COLO829 (cell line): Measurements from ENCODE around the gene PHLDB2.

Experiments used
- DNase-seq: peaks from one replicate; pipeline ENCODE4 v3.0.0; 2012; ENCODE audit warnings: low spot score

The PHLDB2 gene

DNA sequence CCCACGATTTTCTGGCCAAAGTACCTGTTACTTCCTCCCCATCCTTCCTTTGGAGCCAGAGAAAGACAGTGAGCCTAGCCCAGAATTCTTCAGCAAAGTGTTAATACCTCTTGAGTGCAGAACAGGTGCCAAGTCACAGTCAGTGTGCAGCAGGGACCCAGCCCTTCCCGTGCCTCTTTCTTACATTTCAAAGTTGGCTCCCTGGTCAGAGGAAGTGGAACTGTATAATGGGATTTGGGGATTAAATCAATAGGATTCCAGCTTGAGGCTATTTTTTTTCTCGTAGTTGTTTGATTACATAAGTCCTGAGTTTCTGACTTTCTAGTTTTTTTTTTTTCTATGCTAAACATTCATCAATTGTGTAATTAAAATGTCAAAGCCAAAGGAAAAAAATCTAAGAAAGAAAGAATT is 67.2 kb downstream of the PHLDB2 start:
- DNase-seq: no peak

DNA sequence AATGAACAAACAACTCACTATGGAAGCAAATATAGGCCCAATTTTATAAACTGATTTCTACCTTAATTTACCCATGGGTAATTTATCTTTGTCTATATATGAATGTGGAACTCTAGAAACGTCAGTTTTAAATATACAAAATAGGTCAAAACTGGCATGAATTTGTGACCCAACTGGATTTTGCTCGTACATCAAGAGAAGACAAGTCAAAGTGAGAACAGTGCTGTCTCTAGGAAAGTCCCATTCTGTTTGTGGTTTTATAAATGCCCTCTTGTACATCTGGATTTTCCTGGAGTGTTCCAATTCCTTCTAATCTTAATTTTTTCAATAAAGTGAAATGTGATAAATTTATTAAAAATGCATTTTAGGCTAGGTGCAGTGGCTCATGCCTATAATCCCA is 69.5 kb downstream of the PHLDB2 start:
- no peak for DNase-seq

DNA sequence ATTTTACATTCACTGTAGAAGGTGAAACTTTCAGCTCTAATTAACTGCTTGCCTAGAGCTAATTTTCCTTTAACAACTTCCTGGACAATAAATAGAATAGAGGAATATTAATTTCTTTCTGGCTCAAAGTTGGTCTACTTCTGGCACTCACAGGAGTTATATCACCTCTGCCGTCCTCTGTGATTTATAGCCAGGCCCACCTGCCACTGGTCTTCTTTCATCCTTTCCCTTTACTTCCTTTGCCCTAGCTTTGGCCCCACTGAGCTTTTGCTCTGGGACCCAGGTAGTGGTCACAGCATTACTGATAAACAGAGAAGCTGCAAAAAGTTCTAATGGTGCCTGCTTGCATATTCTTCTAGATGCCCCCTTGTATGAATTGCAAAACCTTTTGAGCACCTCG is 70.4 kb downstream of the PHLDB2 start:
- no peak for DNase-seq

DNA sequence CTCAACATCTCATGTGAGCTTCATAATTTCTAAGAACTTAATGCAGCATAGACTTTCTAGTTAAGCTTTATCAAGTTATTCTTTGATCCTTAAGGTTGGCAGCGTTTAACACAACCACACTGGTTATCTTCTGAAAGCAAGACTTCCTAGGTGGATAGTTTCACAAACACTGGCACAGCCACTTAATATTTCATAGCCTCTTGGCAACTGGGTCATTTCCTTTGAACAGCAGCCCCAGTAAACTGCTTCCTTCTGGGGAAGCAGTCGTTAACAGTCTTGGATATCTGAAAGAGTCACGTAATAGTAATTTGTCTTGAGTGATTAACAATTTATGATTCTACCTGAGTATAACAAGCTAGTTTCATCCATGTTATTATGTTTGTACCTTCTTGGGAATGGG is 73.9 kb downstream of the PHLDB2 start:
- DNase-seq: no peak

DNA sequence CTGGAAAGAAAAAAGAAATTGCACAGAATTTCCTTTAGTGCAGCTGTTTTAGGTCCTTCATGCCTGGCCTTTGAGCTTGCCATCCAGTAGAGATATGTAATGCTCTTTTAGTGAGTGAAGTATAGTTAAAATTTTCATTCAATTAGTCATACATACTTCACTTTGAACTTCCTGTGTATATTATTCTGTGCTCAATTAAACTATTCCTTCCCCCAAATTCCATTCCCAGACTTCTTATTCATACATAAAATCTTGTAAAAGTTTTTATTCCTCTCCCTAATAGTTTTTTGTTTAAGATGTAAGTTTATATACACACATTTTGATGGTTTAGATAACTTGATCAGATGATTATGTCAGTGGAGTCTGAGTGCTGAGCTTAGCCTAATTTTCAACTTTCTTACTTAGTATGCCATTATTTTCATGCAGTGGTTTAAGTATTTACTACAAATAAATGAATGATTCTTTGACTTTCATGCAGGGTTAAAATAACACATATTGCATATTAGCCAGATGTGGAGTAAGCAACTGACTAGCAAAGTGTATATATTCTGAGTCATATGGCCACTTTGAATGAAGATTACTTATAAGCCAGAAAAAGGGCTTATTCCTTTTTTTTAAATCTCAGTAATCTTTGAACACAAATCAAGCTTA is 77.3 kb downstream of the PHLDB2 start:
- peak; percentile 95 for DNase-seq

DNA sequence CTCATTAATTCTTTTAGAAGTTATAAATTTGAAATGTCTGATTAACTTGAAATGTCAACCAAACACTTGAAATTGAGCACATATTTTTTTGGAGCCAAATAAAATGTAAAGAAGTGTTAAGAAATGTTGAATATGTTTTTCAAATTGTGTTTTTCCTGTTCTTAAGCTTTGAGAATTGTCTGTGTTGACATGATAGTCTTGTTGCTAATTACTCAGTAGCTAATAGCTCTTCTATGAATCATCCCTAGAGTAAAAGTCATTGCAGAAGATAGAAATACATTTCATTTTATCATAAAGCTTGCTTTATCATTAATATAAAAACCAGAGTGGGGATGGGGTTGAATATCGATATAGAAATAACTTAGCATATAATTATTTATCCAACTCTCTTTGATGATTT is 77.9 kb downstream of the PHLDB2 start:
- DNase-seq: peak; percentile 34

DNA sequence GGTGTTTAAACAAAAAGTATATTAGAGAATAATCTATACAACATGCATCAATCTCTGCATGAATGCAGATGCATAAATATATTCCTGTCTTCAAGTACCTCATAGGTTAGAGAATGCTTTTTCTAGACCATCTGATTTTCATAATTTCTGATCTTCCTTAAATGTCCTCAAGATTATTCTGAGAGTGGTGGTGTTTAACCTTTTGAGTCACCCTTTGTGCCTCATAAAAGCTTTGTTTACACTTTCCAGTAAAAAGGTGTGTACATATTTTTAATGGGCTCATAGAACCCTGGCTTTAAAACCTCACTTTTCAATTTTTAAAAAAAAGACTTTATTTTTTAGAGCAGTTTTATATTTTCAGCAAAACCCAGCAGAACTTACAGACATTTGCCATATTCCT is 78.8 kb downstream of the PHLDB2 start:
- DNase-seq: no peak

DNA sequence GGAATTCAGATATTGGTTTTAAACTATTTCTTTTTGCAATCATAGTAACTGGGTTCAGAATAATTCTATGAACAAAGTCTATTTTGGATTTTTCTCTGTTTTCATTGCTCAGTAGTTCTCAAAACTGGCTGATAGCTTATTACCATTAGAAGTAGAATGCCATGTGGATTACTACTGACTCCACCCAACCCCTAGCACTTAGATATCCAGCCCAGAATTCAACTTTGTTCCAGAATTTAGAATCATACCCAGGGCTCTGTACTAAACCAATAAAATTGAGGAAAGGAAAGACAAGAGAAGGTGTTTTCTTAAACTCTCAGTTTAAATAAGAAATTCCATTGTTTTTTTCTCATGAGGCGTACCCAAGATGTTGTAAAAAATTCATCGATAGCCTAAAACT is 80.8 kb downstream of the PHLDB2 start:
- no peak for DNase-seq

DNA sequence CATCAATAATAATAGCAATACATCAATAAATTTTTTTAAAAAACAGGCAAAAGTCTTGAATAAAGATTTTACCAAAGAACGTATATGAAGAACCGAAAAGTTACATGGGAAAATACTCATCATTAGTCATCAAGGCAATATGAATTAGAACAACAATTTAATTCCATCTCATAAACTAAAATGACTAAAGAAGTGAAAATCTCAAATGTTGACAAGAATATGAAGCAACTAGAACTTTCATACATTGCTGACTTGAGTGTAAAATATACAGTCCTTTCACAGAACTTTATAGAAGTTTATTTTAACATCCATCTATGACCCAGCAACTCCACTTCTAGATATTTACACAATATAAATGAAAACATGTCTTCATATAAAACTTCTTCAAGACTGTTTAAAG is 84.5 kb downstream of the PHLDB2 start:
- DNase-seq: no peak

DNA sequence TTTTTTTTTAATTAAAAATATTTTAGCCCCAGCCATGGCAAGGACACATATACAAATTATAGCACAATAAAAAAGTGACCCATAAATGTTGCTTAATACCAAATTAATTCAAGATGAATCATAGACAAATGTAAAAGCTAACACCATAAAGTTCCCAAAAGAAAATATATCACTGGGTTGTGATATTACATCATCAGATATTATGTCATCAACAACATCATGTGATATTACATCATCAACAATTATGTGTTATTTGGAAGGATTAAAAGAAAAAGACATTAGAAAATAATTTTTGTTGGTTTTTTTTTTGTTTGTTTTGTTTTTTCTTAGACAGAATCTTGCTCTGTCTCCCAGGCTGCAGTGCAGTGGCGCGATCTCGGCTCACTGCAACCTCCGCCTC is 85.3 kb downstream of the PHLDB2 start:
- DNase-seq: no peak

DNA sequence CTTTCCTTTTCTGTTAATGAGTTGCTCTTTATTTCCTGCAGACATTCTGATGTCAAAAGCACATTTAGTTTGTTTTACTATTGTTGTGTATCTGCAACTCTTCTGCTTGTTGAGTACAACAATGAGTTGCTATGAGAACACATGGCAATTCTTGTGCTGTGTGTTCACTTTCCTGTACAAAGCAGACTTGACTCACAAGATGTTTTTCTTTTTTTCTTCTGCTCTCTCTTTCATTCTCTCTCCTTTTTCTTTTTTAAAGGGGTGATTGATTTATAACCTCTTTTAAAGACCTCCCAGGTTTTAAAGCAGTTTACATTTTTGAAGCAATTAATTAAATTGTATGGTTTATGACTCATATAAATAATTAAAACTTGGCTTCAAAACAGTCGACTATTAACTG is 88.2 kb downstream of the PHLDB2 start:
- no peak for DNase-seq

DNA sequence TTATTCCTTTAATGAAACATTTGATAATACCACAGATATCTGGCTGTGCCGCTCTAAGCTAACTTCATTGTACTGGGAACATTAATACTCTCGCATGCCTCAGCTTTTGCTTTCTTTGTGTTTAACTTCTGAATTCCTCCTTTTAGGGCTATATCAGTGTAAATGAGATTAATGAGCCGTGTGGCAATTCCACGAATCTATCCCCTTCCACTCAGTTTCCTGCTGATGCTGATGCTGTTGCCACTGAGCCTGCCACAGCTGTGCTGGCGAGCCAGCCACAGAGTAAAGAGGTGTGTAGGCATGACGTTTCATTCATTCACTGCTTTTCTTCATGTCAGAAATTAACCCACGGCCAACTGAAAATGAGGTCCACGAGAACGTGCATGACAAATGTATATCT is 89.7 kb downstream of the PHLDB2 start:
- no peak for DNase-seq

DNA sequence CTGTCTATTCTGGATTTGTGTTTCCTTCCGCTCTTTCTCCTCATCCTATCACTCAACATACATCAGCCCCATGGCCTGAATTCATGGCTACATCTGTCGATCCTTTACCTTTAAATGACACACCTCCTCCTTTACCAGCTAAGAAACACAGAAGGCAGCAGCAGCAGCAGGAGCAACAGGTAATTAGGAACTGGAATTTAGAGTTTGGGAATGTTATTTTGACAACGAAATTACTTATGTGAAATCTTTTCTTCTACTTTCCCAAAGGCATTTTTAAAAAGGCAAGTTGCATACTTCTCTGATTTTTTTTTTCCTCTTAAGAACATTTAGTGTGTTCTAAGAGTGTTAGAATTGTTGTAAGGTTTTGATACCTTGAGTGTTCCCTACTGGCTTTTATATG is 90.6 kb downstream of the PHLDB2 start:
- DNase-seq: no peak

DNA sequence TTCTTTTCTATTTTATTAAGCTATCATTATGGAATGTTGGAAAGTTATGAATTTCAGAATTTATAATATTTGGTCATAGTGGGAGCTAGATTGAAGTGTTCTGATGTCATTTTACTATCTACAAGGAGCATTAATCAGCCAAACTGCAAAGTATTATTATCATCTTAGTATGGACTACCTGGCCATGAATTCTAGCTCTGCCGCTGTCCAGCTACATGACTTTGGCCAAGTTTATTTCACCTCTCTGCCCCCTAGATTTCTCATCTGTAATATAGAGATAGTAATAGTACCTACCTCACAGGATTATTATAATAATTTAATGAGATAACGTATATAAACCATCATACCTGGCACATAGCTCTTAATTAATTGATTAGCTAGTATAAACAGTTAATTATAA is 92.0 kb downstream of the PHLDB2 start:
- DNase-seq: no peak

DNA sequence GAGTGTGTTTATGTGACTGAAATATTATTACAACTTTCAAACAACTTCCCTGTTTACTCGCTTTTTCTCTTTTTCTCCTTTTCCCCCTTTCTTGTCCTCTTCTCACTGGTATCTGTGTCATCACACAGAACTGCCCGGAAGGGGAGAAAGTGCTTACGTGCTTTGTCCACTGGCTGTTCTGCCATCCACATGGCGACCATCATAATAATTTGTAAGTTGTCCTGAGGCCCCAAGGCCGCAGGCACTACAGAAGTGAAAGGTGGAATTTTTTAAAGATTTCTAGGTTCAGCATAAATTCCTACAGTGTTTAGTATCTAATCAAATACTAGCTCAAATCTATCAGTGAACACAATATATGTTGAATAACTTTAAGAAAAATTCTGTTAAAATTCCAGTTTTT is 93.0 kb downstream of the PHLDB2 start:
- no peak for DNase-seq

DNA sequence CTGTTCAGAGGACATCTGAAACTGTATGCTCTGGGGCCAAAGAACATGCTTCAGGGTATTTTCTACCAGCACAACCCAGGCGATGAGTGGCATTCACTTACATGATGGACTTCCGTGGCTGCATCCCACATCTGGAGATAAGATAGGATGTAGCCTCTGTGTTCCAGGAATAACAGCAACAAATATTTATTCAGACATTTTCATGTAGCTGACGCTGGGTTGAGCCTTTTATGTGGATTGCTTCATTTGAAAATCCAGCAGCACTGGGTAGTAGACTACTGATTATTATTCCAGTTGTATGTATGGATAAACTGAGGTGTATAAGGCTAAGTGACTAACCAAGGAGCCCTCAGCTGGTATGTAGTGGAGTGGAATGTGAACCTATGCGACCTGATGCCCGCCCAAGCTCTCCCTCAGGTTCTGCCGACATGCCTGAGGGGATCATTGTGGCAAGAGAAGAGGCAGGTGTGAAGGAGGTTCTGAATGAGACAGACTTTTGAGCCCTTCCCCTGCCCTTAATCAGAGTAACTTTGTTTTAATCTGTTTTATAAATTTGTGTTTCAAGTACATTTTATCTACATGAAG is 93.9 kb downstream of the PHLDB2 start:
- DNase-seq: no peak

DNA sequence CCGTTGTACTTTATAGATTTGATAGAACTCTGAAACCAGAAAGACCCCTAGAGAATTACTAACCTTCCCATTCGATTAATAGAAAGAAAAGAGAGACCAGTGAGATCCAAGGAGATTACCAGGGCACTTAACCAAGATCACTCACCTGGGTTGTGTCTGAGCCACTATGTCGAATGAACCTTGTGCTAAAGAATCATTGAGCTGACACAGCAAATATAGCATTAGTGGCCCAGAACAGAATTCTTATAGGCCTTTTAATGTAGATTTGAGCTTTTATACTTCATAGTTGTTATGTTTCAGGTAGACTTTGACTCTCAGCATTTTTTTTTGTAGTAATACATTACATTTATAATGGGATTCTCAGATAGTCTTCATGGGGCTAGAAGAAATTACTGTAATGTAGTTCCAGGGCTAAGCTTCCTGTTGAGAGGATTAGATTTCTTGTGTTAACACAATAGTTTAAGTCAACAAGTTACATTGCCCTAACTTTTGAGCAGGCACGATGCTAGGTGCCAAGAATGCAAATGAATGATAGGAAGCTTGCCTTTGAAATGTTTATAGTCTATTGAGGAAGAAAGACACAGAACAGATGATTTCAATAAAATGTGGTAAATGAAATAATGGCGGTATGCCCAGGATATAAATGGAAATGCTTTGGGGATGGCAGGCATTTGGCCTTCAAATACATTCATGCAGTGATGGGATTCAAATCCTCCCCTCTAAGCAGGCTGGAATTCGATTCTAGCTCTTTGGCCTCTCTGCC is 95.3 kb downstream of the PHLDB2 start:
- no peak for DNase-seq

DNA sequence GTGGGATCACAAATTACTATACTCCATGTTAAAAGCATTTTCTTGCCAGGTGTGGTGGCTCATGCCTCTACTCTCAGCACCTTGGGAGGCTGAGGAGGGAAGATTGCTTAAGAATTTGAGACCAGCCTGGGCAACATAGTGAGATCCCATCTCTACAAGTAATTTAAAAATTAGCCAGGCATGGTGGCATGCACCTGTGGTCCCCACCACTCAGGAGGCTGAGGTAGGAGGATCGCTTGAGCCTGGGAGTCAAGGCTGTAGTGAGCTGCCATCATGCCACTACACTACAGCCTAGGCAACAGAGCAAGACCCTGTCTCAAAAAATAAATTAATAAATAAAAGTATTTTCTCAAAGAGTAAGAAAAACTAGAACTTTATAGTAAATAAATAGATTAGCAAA is 96.8 kb downstream of the PHLDB2 start:
- no peak for DNase-seq

DNA sequence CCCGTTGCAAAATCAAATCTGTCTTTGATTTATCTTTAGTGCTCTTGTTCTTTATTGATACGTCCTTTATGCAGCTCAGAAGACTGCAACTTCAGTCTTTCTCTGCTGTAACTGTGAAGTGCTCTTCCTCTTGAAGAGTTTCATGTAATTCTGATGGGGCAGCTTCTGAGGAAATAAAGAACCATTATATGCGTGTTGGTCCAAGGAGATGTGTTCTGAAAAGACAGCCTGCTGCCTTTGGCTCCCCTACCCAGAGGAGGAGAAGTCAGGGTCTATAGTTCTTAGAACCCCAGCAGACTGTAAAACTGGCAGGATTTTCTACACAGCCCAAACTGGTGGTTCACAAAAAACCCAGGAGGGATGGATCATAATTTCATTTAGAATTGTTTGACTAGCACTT is 97.4 kb downstream of the PHLDB2 start:
- DNase-seq: no peak

DNA sequence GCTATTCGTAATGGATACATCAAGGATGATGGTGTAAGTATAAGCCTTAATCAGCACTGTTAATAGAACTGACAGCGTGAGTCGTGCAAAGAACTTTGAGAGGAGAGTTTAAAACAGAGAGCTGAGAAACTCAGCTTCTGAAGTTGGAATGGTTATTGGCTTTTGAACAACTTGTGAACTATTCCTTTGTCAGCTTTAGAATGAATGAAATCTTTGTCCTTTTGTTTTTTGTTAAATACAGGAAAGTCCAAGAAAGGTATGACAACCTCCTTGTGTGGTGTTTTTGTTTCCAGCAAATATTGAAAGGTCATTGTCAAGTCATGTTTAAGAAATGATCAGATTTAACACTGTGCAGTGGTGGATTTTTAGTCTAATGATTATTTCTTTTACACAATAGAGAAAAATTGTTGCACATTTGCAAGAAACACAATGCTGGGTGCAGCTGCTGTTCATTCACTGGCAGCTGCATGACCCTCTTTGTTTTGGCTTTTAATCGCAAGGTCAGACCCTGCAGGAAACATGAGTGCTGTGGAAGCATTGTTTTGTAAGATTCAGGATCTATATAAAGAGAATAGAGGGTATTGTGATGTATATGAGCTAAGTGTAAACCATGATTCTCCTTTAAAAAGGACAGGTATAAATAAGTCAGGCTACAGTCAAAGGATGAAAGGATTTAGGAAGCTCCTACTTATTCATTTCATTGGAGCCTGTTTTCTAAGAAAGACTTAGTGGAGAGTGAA is 98.1 kb downstream of the PHLDB2 start:
- peak; percentile 42 for DNase-seq

DNA sequence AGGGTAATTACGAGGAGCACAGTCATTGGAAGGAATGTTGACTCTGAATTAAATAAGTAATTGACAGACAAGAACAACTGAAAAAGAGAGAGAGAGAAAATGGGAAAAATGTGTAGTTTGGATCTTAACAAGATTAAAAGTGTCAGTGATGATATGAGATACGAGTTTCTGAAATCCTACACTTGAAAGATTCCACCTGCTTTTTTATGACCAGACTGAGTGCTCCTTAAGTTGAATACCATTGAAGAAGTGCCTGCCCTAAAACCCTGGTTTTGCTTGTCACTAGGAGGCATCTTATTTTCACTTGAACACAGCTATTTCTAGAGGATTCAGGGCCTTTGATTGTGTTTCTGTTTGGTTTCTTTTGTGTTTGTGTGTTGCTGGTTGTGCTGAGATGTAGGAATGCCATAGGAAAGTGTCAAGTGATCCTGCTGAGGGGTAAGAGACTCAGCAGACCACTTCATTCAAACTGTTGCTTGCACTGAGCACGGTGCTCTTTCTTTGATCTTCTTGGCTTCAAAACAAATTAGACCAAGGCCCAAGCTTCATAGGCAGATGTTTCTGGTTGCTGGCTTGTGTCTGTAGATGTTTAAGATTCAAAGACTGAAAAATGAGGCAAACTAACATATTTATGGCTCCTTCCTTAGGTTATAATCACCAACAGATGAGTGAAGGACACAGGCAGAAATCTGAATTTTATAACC is 102.5 kb downstream of the PHLDB2 start:
- DNase-seq: no peak

DNA sequence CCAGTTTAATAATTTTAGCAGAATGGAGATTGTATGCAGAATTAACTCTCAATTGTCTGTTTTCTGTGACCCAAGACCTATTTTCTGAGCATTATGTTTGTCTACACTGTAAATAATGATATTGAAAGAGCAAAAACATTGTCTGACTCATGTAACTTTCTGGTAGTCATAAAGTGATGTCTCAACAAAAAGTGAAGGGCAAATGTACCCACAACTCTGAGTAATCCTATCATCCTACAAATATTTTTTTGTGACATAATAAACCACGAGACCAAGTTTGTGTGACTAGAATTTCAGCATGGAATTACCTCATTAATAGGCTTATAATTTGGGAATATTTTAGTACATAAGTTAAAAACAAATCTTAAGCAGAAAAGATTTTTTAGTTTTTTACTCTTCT is 104.4 kb downstream of the PHLDB2 start:
- DNase-seq: peak; percentile 44
